Measurements from ENCODE around the gene CPLANE2. TPM values are rescaled to one million over a fixed set of nuclear protein-coding genes. Genes with fewer than 3 reads are reported as not detected.
A peak's percentile ranks its signal among the peaks of the same experiment; 100 is the strongest.

Gene CPLANE2
- total RNA-seq, 1 donor from 2014 or later: 12.3 TPM

DNA sequence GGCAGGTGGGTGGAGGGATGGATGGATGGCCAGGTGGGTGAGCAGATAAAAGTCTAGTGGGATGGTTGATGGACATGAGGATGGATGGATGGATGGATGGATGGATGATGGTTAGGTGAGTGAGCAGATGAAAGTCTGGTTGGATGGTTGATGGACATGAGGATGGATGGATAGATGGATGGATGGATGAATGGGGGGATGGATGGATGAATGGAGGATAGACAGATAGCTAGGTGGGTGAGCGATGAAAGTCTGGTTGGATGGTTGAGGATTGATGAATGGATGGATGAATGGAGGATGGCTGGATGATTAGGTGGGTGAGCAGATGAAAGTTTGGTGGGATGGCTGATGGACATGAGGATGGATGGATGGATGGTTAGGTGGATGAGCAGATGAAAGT, 15.5 kb downstream of the CPLANE2 start:
- Mint-ChIP-seq H3K4me1 (ENCODE audit: low read depth) (peaks cover 11% of the 10 kb centered on the region), H3K9me3 (ENCODE audit: low read depth) (no peaks in the 10 kb centered on the region), H3K27me3 (ENCODE audit: low read depth) (peaks cover 3% of the 10 kb centered on the region), H3K27ac (ENCODE audit: unreplicated experiment) (no peak overlapping the region), H3K4me3 (ENCODE audit: unreplicated experiment) (no peak overlapping the region), H3K36me3 (ENCODE audit: low read depth) (no peaks in the 10 kb centered on the region)
- TF ChIP-seq, protein P1, sequence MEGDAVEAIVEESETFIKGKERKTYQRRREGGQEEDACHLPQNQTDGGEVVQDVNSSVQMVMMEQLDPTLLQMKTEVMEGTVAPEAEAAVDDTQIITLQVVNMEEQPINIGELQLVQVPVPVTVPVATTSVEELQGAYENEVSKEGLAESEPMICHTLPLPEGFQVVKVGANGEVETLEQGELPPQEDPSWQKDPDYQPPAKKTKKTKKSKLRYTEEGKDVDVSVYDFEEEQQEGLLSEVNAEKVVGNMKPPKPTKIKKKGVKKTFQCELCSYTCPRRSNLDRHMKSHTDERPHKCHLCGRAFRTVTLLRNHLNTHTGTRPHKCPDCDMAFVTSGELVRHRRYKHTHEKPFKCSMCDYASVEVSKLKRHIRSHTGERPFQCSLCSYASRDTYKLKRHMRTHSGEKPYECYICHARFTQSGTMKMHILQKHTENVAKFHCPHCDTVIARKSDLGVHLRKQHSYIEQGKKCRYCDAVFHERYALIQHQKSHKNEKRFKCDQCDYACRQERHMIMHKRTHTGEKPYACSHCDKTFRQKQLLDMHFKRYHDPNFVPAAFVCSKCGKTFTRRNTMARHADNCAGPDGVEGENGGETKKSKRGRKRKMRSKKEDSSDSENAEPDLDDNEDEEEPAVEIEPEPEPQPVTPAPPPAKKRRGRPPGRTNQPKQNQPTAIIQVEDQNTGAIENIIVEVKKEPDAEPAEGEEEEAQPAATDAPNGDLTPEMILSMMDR (IDR thresholded peaks at IDR 0.05): no peak
- no peak for DNase-seq (ENCODE audit: low spot score)

DNA sequence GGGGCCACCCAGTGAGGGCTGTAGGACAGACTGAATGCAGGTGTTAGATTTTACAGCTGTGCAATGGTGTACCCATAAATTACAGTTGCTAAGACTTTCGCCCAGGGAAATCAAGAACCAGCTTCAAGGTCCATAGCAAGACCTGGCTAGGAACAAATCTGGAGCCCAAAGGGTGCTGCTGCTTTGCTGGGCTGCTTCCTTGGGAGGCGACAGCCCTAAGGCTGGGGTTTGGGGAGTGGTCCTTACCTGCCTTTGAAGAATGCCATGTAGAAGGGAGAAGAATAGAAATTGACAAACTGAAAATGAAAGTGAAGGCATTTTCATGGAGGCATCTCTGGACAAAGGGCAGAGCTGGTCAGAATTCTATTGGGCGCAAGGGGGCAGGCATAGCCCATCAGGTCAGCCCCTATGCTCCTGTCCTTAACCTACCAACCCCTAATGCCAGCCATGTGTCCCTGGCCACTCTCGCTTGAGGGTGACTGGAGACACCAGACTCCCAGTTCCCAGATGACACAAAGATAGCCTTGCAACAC, 16.9 kb downstream of the CPLANE2 start:
- Mint-ChIP-seq H3K9me3 (ENCODE audit: low read depth) (no peaks in the 10 kb centered on the region), H3K4me3 (ENCODE audit: unreplicated experiment) (no peak overlapping the region), H3K27ac (ENCODE audit: unreplicated experiment) (no peak overlapping the region), H3K27me3 (ENCODE audit: low read depth) (peaks cover 3% of the 10 kb centered on the region), H3K4me1 (ENCODE audit: low read depth) (peaks cover 16% of the 10 kb centered on the region), H3K36me3 (ENCODE audit: low read depth) (no peaks in the 10 kb centered on the region)
- TF ChIP-seq, protein P1 (IDR thresholded peaks at IDR 0.05): no peak
- no peak for DNase-seq (ENCODE audit: low spot score)

DNA sequence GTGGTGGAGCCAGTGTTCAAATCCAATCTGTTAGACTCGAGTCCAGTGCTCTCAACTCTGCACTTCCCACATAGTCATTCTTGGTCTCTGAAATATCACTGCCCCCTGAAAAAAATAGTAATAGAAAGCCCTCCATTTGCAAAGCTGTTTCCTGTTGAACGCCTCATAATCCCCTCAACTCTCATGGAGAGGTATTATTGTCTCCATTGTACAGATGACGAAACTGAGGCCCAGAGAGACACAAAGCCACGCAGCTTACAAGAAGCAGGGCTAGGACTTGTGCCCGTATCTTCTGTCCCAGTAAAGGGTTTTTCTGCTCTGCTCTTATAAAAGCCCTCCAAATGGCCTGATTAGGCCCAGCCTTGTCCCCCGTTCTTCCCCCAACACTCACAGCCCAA, 18.3 kb downstream of the CPLANE2 start:
- Mint-ChIP-seq H3K4me3 (ENCODE audit: unreplicated experiment) (no peak overlapping the region), H3K27ac (ENCODE audit: unreplicated experiment) (no peak overlapping the region), H3K36me3 (ENCODE audit: low read depth) (no peaks in the 10 kb centered on the region), H3K9me3 (ENCODE audit: low read depth) (no peaks in the 10 kb centered on the region), H3K27me3 (ENCODE audit: low read depth) (peaks cover 3% of the 10 kb centered on the region), H3K4me1 (ENCODE audit: low read depth) (peaks cover 16% of the 10 kb centered on the region)
- TF ChIP-seq, protein P1 (IDR thresholded peaks at IDR 0.05): no peak
- DNase-seq (ENCODE audit: low spot score): no peak

DNA sequence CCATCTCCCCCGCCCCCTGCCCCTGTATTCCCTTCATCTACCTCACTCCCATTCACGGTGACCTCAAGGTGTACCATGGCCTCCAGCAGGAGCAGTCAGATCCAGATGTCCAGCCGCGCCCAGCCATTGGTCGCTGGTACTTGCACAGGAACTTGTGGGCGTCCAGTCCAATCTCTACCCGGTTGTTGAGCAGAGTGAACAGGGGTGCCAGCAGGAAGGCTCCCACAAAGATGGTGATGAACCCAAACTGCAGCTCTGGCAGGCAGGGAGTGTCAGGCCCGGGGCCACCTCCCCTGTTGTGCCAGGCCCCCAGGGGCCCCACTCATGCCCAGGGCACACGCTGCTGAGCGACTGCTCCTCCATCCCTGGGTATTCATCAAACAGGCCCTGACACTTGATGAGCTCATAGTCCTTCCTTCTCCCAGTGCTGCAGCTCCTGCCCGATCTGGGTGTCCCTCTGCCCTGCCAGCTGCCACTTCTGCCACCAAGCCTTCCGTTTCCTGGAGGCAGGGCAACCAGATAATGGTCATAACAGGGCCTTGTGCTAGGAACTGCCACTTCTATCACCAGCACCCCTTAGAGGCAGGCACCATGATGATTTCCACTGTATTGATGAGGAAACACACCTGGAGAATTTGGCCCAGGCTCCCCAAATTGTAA, 18.8 kb downstream of the CPLANE2 start:
- TF ChIP-seq, protein P1 (IDR thresholded peaks at IDR 0.05): no peak
- Mint-ChIP-seq H3K27ac (ENCODE audit: unreplicated experiment) (no peak overlapping the region), H3K36me3 (ENCODE audit: low read depth) (no peaks in the 10 kb centered on the region)

DNA sequence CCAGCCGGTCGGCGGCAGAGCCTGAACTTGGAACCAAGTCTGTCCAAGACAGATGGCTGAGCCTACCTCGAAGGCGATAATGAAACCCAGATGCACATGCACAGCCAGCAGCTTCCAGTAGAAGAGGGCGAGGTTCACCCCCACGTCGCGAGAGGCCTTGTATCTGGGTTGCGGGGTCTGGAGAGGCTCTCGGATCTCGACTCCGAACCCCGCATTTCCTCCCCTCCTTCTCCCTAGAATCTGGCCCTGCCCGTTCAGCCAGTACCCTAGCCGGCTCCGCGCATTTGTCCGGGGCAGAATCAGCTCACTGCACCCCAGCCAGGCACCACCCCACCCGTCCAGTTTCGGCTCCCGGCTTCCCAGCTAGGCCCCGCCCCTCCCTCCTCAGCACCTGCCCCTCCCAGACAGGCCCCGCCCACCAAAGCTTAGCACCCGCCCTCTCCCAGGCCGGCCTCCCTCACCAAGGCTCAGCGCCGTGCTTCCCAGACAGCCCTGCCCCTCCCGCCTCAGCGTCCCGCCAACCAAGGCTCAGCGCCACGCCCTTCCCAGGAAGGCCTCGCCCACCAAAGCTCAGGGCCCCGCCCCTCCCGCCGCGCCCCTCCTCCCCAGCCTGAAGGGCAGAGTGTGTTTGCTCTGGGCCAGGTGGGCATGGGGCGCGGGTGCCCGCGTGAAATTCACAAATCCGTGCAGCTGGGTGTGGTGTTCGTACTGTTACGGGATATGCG, 19.8 kb downstream of the CPLANE2 start:
- Mint-ChIP-seq H3K4me3 (ENCODE audit: unreplicated experiment) (peak overlapping the region; percentile 81), H3K9me3 (ENCODE audit: low read depth) (no peaks in the 10 kb centered on the region), H3K27ac (ENCODE audit: unreplicated experiment) (no peak overlapping the region), H3K4me1 (ENCODE audit: low read depth) (peaks cover 16% of the 10 kb centered on the region), H3K27me3 (ENCODE audit: low read depth) (peaks cover 3% of the 10 kb centered on the region), H3K36me3 (ENCODE audit: low read depth) (no peaks in the 10 kb centered on the region)
- peak; percentile 98 for DNase-seq (ENCODE audit: low spot score)
- TF ChIP-seq, protein P1 (IDR thresholded peaks at IDR 0.05): no peak

More for the DNA sequence above, 18.8 kb downstream of the CPLANE2 start:
- Mint-ChIP-seq H3K27me3 (ENCODE audit: low read depth) (peaks cover 3% of the 10 kb centered on the region), H3K4me1 (ENCODE audit: low read depth) (peaks cover 16% of the 10 kb centered on the region), H3K9me3 (ENCODE audit: low read depth) (no peaks in the 10 kb centered on the region), H3K4me3 (ENCODE audit: unreplicated experiment) (peak overlapping the region; percentile 81)
- DNase-seq (ENCODE audit: low spot score): no peak

Measured in chondrocyte (in vitro differentiated cells).